Measurements from ENCODE around the gene CENPP.
A peak's percentile ranks its signal among the peaks of the same experiment; 100 is the strongest.

The CENPP gene

GRCh38 chr9:92325269-92325990, at the start of gene CENPP, which contains the start of gene NOL8:
CENPP (plus strand) TSS chr9:92325953.
NOL8 (minus strand) TSS chr9:92325350; CDS start chr9:92324161, 1,189 bp downstream.
- DNase-seq = peak; percentile 77

GRCh38 chr9:92276331-92277032, 49.3 kb upstream of the CENPP start:
- no peak for DNase-seq

- DNase-seq = no peak
Measured at GRCh38 chr9:92278110-92278509, 47.6 kb upstream of the CENPP start.

GRCh38 chr9:92279302-92279701, 46.5 kb upstream of the CENPP start:
- DNase-seq = no peak

- no peak for DNase-seq
Measured at GRCh38 chr9:92289708-92290390, 35.9 kb upstream of the CENPP start.

- DNase-seq = no peak
Measured at GRCh38 chr9:92290785-92291429, 34.8 kb upstream of the CENPP start.

- DNase-seq = no peak
Measured at GRCh38 chr9:92291577-92291976, 34.2 kb upstream of the CENPP start.

- no peak for DNase-seq
Measured at GRCh38 chr9:92292338-92293074, 33.2 kb upstream of the CENPP start.

GRCh38 chr9:92293075-92293354, 32.7 kb upstream of the CENPP start:
- DNase-seq = no peak

GRCh38 chr9:92293452-92294296, 32.1 kb upstream of the CENPP start, which contains the start of gene IARS1:
IARS1 (minus strand) TSS chr9:92293697; CDS start chr9:92289419, 4,278 bp downstream.
- peak; percentile 100 for DNase-seq

- no peak for DNase-seq
Measured at GRCh38 chr9:92294297-92294676, 31.5 kb upstream of the CENPP start.

GRCh38 chr9:92295240-92295790, 30.4 kb upstream of the CENPP start:
- DNase-seq = no peak

- DNase-seq = no peak
Measured at GRCh38 chr9:92295827-92296258, 29.9 kb upstream of the CENPP start.

GRCh38 chr9:92297611-92298010, 28.1 kb upstream of the CENPP start:
- no peak for DNase-seq

- no peak for DNase-seq
Measured at GRCh38 chr9:92298036-92298435, 27.7 kb upstream of the CENPP start.

- no peak for DNase-seq
Measured at GRCh38 chr9:92299116-92299515, 26.6 kb upstream of the CENPP start.

GRCh38 chr9:92300936-92301335, 24.8 kb upstream of the CENPP start:
- DNase-seq = no peak

- DNase-seq = no peak
Measured at GRCh38 chr9:92308893-92309292, 16.9 kb upstream of the CENPP start.

- no peak for DNase-seq
Measured at GRCh38 chr9:92310562-92310961, 15.2 kb upstream of the CENPP start.

GRCh38 chr9:92312887-92313623, 12.7 kb upstream of the CENPP start:
- DNase-seq = no peak

GRCh38 chr9:92313624-92314012, 12.1 kb upstream of the CENPP start:
- DNase-seq = no peak
